Glutamatergic neuron (in vitro differentiated cells): ENCODE data around the gene FILIP1L. TPM values are rescaled to one million over a fixed set of nuclear protein-coding genes. Genes with fewer than 3 reads are reported as not detected.

Experiments used
- DNase-seq: peaks from one replicate; pipeline ENCODE4 v3.0.0; 2022
- H3K27ac Mint-ChIP-seq: one replicate; pipeline ENCODE4 v1.8.0; 2020; ENCODE audit warnings: mild to moderate bottlenecking, mixed read lengths, inconsistent platforms; ENCODE audit not compliant: unreplicated experiment
- H3K27me3 Mint-ChIP-seq: one replicate; pipeline ENCODE4 v1.8.0; 2020; ENCODE audit warnings: mild to moderate bottlenecking, moderate library complexity, mixed read lengths, inconsistent platforms; ENCODE audit not compliant: unreplicated experiment
- H3K36me3 Mint-ChIP-seq: one replicate; pipeline ENCODE4 v1.8.0; 2020; ENCODE audit warnings: mild to moderate bottlenecking, mixed read lengths, inconsistent platforms; ENCODE audit not compliant: unreplicated experiment
- H3K4me1 Mint-ChIP-seq: one replicate; pipeline ENCODE4 v1.8.0; 2020; ENCODE audit warnings: mild to moderate bottlenecking, low read depth, mixed read lengths, inconsistent platforms; ENCODE audit not compliant: unreplicated experiment
- H3K4me3 Mint-ChIP-seq: one replicate; pipeline ENCODE4 v1.8.0; 2020; ENCODE audit warnings: mild to moderate bottlenecking, mixed read lengths, inconsistent platforms; ENCODE audit not compliant: unreplicated experiment
- H3K9me3 Mint-ChIP-seq: one replicate; pipeline ENCODE4 v1.8.0; 2020; ENCODE audit warnings: mild to moderate bottlenecking, moderate library complexity, mixed read lengths, inconsistent platforms; ENCODE audit not compliant: unreplicated experiment
- total RNA-seq: library from RNA; stranded (reverse); fragmentation: NEBNext Ultra II Directional; extraction: Animal tissue kit (Norgen Biotek cat#: 25700); gene quantifications from one replicate; pipeline ENCODE4 v1.2.1, GENCODE V29; 2021; ENCODE audit not compliant: unreplicated experiment
- TF ChIP-seq, protein P1 (sequence below): fragments of 200-600 bp; sonication (generic); IDR thresholded peaks from one replicate; pipeline ENCODE4 v1.5.0; 2021; ENCODE audit not compliant: partially characterized antibody, unreplicated experiment

Gene FILIP1L
- total RNA-seq, 1 donor from 2014 or later, result 4.3 TPM

DNA sequence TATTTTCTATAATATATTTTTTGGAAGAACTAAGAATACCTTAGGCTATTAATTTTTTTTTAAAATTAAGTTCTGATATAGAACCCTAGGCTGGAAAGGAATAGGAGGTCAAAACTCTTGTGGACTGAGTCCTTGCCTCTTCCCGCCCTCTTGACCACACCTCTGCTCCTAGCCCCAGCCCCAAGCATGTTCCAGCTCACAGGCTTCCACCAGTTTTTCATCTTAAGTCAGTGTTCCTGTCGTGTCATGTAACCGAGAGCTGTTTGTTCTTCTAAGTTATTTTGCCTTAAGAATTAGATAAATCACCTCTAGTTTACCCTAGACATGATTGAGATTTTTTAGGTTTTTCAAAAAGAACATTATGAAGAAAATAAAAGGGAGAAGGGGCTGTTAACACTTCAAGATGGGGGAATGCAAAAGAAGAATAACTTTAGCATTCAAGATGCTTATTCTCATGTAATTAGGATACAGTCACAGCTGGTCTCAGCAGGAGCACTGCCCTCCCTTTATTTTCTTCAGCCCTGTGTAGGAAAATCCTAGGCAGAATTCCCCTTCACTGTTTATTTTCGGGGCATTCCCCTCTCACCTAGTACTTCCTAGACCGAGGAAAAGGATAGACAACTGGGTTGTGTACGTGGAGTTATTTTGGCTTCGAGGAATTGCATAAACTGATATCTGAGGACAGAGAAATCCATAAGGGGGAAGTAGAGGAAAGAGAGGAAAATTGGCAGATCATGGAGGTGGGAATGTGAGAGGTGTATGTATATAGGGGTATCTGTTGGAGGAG lies 186.4 kb downstream of the FILIP1L start:
- DNase-seq, result no peak
- Mint-ChIP-seq H3K36me3 (no peaks in the 10 kb centered on the region), H3K4me1 (peaks cover 10% of the 10 kb centered on the region), H3K4me3 (no peak overlapping the region), H3K27me3 (no peaks in the 10 kb centered on the region), H3K27ac (no peak overlapping the region), H3K9me3 (peaks cover 2% of the 10 kb centered on the region)
- TF ChIP-seq, protein P1, sequence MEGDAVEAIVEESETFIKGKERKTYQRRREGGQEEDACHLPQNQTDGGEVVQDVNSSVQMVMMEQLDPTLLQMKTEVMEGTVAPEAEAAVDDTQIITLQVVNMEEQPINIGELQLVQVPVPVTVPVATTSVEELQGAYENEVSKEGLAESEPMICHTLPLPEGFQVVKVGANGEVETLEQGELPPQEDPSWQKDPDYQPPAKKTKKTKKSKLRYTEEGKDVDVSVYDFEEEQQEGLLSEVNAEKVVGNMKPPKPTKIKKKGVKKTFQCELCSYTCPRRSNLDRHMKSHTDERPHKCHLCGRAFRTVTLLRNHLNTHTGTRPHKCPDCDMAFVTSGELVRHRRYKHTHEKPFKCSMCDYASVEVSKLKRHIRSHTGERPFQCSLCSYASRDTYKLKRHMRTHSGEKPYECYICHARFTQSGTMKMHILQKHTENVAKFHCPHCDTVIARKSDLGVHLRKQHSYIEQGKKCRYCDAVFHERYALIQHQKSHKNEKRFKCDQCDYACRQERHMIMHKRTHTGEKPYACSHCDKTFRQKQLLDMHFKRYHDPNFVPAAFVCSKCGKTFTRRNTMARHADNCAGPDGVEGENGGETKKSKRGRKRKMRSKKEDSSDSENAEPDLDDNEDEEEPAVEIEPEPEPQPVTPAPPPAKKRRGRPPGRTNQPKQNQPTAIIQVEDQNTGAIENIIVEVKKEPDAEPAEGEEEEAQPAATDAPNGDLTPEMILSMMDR, result no peak

DNA sequence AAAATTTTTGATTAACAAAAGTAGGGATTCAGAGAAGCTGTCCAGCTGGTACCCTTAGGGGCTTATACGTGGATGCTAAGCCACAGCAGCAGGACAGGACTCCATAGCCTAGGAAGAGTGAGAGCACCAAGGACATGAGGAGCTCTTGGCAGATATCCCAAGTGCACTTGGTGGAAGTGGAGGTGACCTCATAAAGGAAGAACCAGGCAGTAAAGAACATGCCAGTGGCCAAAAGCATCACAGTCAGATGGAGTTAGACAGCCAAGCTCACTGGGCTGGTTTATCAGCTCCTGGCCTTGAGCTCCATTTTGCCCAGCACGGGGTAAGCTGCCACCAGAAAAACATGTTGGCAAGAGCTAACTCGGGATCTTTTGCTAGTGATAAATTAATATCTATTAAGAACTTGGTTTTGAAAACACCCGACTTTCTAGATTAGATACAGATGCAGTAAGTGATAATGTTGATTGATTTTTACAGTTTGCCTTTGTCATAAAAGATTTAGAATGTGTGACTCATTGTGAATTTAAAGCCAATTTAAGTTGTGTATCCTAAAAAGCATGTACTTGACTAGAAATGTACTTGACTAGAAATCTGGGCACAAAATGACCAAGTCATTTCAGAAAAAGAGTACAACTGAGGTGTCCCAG lies 188.6 kb downstream of the FILIP1L start:
- peaks cover 2% of the 10 kb centered on the region for H3K9me3 Mint-ChIP-seq
- no peak overlapping the region for H3K27ac Mint-ChIP-seq
- TF ChIP-seq, protein P1, result no peak
- no peak for DNase-seq
- no peak overlapping the region for H3K4me3 Mint-ChIP-seq
- no peaks in the 10 kb centered on the region for H3K27me3 Mint-ChIP-seq
- peaks cover 10% of the 10 kb centered on the region for H3K4me1 Mint-ChIP-seq
- H3K36me3 Mint-ChIP-seq, result no peaks in the 10 kb centered on the region

DNA sequence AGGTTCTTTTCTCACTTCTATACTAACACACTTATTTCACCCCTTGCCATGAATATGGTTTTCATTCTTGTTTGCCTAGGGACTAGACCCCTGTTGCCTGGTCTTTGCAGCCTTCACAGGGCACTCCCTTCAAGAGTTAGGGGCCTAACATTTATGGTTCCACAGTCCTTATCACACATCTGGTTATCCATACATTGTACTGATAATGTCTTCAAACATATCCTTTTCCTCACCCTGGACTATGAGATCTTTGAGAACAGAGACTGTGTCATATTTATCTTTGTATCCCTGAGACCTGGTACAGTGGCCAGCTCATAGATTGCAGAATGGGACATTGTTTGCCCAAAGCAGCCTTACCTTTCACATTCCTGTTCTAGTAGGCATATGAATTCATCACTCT lies 190.4 kb downstream of the FILIP1L start:
- Mint-ChIP-seq H3K4me1 (peaks cover 17% of the 10 kb centered on the region), H3K4me3 (no peak overlapping the region), H3K27me3 (no peaks in the 10 kb centered on the region), H3K9me3 (peaks cover 2% of the 10 kb centered on the region), H3K27ac (no peak overlapping the region), H3K36me3 (no peaks in the 10 kb centered on the region)
- TF ChIP-seq, protein P1, result no peak
- no peak for DNase-seq

DNA sequence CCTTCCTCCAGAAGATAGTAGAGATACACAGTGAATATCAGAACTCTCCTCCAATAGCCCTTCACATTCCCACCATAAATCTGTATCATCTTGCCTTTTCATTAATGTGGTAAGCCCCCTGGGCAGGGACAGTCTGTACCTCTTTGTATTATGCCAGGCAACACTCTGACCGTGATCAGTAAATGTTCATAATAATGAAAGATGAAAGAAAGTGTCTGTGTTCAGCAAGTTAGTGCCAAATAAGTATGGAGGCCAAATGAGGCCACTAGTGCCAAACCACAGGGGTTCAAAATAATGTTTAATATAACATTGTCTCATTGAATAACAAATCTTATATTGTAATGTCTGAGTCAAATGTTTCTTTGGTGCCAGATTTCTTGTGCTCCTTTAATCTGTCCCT lies 192.3 kb downstream of the FILIP1L start:
- Mint-ChIP-seq H3K36me3 (no peaks in the 10 kb centered on the region), H3K27me3 (no peaks in the 10 kb centered on the region), H3K9me3 (peaks cover 2% of the 10 kb centered on the region), H3K4me1 (peaks cover 14% of the 10 kb centered on the region), H3K4me3 (no peak overlapping the region), H3K27ac (no peak overlapping the region)
- TF ChIP-seq, protein P1, result no peak
- no peak for DNase-seq

DNA sequence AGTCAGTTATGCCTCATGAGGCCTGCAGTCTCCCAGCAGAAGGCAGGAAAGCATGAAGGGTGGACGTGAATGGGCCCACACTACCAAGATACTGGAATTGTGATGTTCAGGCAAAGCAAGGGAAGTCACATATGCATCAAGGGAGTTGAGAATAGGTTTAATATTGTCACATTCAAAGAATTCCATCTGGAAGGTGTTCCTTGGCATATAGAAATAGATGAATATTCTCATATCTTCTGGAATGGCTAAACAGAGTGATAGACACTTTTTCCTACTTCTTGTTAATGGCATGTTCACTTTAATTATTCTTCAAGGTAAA lies 193.0 kb downstream of the FILIP1L start:
- Mint-ChIP-seq H3K27ac (no peak overlapping the region), H3K9me3 (peaks cover 2% of the 10 kb centered on the region), H3K4me3 (no peak overlapping the region), H3K4me1 (peaks cover 11% of the 10 kb centered on the region), H3K27me3 (no peaks in the 10 kb centered on the region), H3K36me3 (no peaks in the 10 kb centered on the region)
- TF ChIP-seq, protein P1, result no peak
- no peak for DNase-seq
